MM.1S (cell line): ENCODE results near the gene PACC1.

Source experiments
- DNase-seq: peaks from one replicate; pipeline ENCODE4 v3.0.0-alpha.2; 2015
- H2AFZ ChIP-seq: fragments of 300-600 bp; sonication (generic); 2 replicates; pipeline ENCODE4 v1.6.0; 2016; ENCODE audit warnings: antibody characterized with exemption, low read length
- H3F3A ChIP-seq: fragments of 300-600 bp; sonication (generic); 2 replicates; pipeline ENCODE4 v1.6.1; 2016; ENCODE audit warnings: mild to moderate bottlenecking, antibody characterized with exemption, low read length, moderate library complexity, mixed read lengths; ENCODE audit not compliant: insufficient read depth
- H3K27ac ChIP-seq: fragments of 300-600 bp; sonication (generic); 2 replicates; pipeline ENCODE4 v1.5.1; 2016; ENCODE audit warnings: mild to moderate bottlenecking, low read length
- H3K27me3 ChIP-seq: fragments of 300-600 bp; sonication (generic); replicated peaks from 2 replicates; pipeline ENCODE4 v1.6.0; 2016; ENCODE audit warnings: low read length; ENCODE audit not compliant: insufficient read depth
- H3K36me3 ChIP-seq: fragments of 300-600 bp; sonication (generic); replicated peaks from 2 replicates; pipeline ENCODE4 v1.6.1; 2016; ENCODE audit warnings: mild to moderate bottlenecking, low read length, mixed read lengths; ENCODE audit not compliant: insufficient read depth
- H3K4me1 ChIP-seq: fragments of 300-600 bp; sonication (generic); 2 replicates; pipeline ENCODE4 v1.6.1; 2016; ENCODE audit warnings: low read length, mixed read lengths
- H3K4me2 ChIP-seq: fragments of 300-600 bp; sonication (generic); 2 replicates; pipeline ENCODE4 v1.6.0; 2016; ENCODE audit warnings: low read depth, low read length
- H3K4me3 ChIP-seq: fragments of 300-600 bp; sonication (generic); 2 replicates; pipeline ENCODE4 v1.5.1; 2016; ENCODE audit warnings: low read length, mixed read lengths
- H3K79me2 ChIP-seq: fragments of 300-600 bp; sonication (generic); 2 replicates; pipeline ENCODE4 v1.6.1; 2016; ENCODE audit warnings: mixed run types, low read length, mixed read lengths
- H3K9ac ChIP-seq: fragments of 300-600 bp; sonication (generic); 2 replicates; pipeline ENCODE4 v1.6.1; 2016; ENCODE audit warnings: low read length, mixed read lengths
- H3K9me2 ChIP-seq: fragments of 300-600 bp; sonication (generic); replicated peaks from 2 replicates; pipeline ENCODE4 v1.6.1; 2016; ENCODE audit warnings: mild to moderate bottlenecking, low read length, mixed read lengths; ENCODE audit not compliant: insufficient read depth
- H3K9me3 ChIP-seq: fragments of 300-600 bp; sonication (generic); replicated peaks from 2 replicates; pipeline ENCODE4 v1.6.1; 2016; ENCODE audit warnings: mild to moderate bottlenecking, low read length, mixed read lengths; ENCODE audit not compliant: insufficient read depth
- H4K20me1 ChIP-seq: fragments of 300-600 bp; sonication (generic); 2 replicates; pipeline ENCODE4 v1.6.1; 2016; ENCODE audit warnings: mild to moderate bottlenecking, low read length, moderate library complexity, mixed read lengths; ENCODE audit not compliant: insufficient read depth
- EZH2 ChIP-seq: fragments of 300-600 bp; sonication (generic); optimal IDR thresholded peaks from 2 replicates; pipeline ENCODE3; 2017; ENCODE audit warnings: low read depth, mild to moderate bottlenecking, antibody characterized with exemption, low read length, mixed read lengths
- EZH2phosphoT487 ChIP-seq: fragments of 300-600 bp; sonication (generic); IDR thresholded peaks from 2 replicates; pipeline ENCODE4 v1.6.1; 2018; ENCODE audit warnings: antibody characterized with exemption, low read length
- TF ChIP-seq, protein P1 (sequence below): fragments of 300-600 bp; sonication (generic); IDR thresholded peaks from 2 replicates; pipeline ENCODE4 v1.5.1; 2016; ENCODE audit warnings: antibody characterized with exemption, low read length, mixed read lengths

Gene PACC1

DNA sequence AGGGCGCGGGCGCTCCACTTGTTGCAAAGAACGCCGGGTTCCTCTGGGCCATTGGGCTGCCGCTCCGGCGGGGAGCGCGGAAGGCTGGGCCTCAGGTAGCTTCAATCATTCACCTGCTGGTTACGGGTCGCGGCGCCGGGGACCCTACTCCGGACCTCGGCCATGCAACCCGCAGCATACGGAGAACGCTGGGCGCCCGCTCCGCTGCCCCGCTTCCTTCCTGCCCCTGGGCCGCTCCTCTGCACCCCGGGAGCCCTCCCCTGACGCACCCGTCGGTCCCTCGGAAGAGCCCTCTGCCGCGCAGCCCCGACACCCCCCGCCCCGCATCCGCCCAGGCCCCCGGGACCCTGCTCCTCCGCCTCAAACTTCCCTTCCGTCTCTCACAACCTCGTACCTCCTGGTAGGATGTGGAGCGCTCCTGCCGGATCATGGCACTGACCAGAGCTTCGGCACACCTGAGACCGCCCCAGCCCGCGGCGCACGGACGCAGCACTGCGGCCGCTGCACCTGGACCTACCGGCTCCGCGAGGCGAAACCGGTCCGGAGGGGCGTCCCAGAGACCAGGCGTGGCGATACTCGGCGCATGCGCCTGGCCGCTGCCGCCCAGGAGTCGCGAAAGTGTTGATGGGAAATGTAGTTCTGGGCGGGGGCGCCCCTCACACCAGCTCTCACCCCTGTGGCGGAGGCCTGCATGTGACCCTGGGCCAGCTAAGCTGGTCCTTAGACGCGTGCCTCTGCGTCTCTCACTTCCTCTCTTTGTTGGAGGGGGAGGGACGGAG lies at the start of gene PACC1:
PACC1 (minus strand) TSS at position 559 of the 779 bp plus-strand sequence; CDS start at position 430, 129 bp downstream.
- DNase-seq = peak; percentile 96
- Histone ChIP-seq H2AFZ (peak within 1 kb of the TSS; percentile 89), H3K4me1 (0 out of 2 replicates have a peak, but pooled peaks cover 6% of the 10 kb centered on the region), H3K4me3 (peak within 1 kb of the TSS; percentile 86), H3K4me2 (peak within 1 kb of the TSS; percentile 75), H3K79me2 (no peaks in the 10 kb centered on the region), H3K27me3 (no peaks in the 10 kb centered on the region), H3K9ac (peak within 1 kb of the TSS; percentile 55; the same call in 1 of the 2 replicates), H3K36me3 (no peaks in the 10 kb centered on the region), H3F3A (no peaks in the 10 kb centered on the region), H3K27ac (no peak within 1 kb of the TSS), H4K20me1 (no peaks in the 10 kb centered on the region), H3K9me3 (no peaks in the 10 kb centered on the region), H3K9me2 (no peaks in the 10 kb centered on the region)
- TF ChIP-seq, protein P1, sequence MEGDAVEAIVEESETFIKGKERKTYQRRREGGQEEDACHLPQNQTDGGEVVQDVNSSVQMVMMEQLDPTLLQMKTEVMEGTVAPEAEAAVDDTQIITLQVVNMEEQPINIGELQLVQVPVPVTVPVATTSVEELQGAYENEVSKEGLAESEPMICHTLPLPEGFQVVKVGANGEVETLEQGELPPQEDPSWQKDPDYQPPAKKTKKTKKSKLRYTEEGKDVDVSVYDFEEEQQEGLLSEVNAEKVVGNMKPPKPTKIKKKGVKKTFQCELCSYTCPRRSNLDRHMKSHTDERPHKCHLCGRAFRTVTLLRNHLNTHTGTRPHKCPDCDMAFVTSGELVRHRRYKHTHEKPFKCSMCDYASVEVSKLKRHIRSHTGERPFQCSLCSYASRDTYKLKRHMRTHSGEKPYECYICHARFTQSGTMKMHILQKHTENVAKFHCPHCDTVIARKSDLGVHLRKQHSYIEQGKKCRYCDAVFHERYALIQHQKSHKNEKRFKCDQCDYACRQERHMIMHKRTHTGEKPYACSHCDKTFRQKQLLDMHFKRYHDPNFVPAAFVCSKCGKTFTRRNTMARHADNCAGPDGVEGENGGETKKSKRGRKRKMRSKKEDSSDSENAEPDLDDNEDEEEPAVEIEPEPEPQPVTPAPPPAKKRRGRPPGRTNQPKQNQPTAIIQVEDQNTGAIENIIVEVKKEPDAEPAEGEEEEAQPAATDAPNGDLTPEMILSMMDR = no peak
- TF ChIP-seq EZH2 (no peak), EZH2phosphoT487 (no peak)

DNA sequence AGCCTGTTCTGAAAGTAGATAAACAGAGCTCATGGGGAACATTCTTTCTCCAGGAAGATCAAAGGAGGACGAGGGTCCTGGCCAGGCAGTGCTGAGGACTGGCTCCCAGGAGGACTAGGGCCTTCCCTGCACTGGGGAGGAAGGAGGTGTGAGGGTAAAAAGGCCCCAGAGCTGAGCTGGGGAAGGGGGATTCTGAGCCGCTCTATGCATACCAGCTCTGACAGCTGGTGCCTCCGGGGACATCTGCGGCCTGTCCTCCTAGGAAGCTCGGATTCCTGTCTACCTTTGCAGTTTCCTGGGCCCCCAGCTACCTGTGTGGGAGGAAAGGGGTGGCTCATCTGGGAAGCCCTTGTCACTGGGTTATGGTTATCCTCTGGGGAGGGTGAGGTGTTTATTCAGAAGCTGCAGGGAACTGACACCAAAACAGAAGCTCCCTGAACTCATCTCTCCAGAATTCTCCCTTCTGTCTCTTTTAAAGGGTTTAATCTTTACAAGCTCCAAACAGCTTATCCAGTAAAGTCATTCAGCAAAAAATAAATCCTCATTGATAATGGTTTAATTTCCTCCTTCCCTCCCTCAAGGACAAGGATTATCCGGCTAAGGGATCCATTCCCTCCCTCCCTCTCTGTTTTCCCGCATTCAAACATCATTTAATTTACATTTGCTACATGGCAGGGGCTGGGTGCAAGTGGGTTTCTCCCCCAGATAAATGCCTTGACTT lies 49.0 kb upstream of the PACC1 start:
- DNase-seq = no peak
- no peak overlapping the region for H3K9ac ChIP-seq
- H3K9me2 ChIP-seq = no peaks in the 10 kb centered on the region
- H3K27ac ChIP-seq = no peak overlapping the region
- TF ChIP-seq, protein P1 = no peak
- no peak for TF ChIP-seq EZH2phosphoT487
- no peak for TF ChIP-seq EZH2
- no peak overlapping the region for H3K4me3 ChIP-seq
- no peaks in the 10 kb centered on the region for H4K20me1 ChIP-seq
- peaks cover under 1% of the 10 kb centered on the region for H3K4me1 ChIP-seq
- no peaks in the 10 kb centered on the region for H3K27me3 ChIP-seq
- H3K36me3 ChIP-seq = no peaks in the 10 kb centered on the region
- H3K79me2 ChIP-seq = no peaks in the 10 kb centered on the region
- H2AFZ ChIP-seq = no peak overlapping the region
- H3K4me2 ChIP-seq = no peak overlapping the region
- no peaks in the 10 kb centered on the region for H3K9me3 ChIP-seq
- no peaks in the 10 kb centered on the region for H3F3A ChIP-seq

DNA sequence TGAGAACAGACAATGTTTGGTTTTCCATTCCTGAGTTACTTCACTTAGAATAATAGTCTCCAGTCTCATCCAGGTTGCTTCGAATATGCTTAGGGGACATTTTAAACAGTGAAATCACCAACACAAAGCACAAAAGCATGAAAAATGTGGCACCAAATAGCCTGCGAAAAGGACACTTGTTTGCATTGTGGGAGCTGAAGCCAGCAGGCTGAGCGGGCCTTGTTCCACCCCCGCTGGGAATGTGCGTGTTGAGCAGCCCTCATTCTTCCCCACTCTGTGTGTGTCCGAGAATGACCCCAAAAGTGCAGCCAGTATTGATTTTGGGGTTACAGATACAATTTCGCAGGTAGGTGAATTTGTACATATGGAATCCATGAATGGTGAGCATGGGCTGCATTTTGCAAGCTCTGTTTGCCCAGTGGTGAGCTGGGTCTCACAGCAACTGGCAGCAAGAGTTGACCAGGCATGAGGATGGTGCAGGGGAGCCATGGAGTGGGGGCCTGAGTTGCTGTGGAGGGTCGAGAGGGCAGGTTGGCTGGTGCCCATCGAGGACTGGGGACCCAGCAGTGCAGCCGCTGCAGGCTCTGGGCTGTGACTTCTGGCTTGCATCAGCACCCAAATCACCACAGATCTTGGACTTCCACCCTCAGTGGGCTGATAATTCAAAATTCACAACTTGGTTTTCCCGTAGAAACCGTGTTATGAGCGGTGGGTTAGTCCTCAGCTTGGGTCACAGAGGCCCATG lies 47.4 kb upstream of the PACC1 start:
- peaks cover 8% of the 10 kb centered on the region for H3K4me1 ChIP-seq
- no peak for TF ChIP-seq EZH2
- TF ChIP-seq EZH2phosphoT487 = no peak
- TF ChIP-seq, protein P1 = no peak
- no peak overlapping the region for H3K9ac ChIP-seq
- H4K20me1 ChIP-seq = no peaks in the 10 kb centered on the region
- no peaks in the 10 kb centered on the region for H3F3A ChIP-seq
- no peaks in the 10 kb centered on the region for H3K9me3 ChIP-seq
- no peak overlapping the region for H3K4me3 ChIP-seq
- no peak overlapping the region for H2AFZ ChIP-seq
- H3K27ac ChIP-seq = no peak overlapping the region
- no peaks in the 10 kb centered on the region for H3K79me2 ChIP-seq
- no peak for DNase-seq
- no peaks in the 10 kb centered on the region for H3K36me3 ChIP-seq
- no peaks in the 10 kb centered on the region for H3K27me3 ChIP-seq
- H3K4me2 ChIP-seq = no peak overlapping the region
- no peaks in the 10 kb centered on the region for H3K9me2 ChIP-seq
